GM19193 (cell line): ENCODE data around the gene FAIM2.

Experiments used
- POLR2A ChIP-seq: IDR thresholded peaks from 4 replicates; pipeline ENCODE4 v1.6.1; 2011; ENCODE audit not compliant: insufficient read depth, insufficient read length; ENCODE audit errors: extremely low read depth

FAIM2 gene

GRCh38 chr12:49843876-49844437 lies 59.7 kb downstream of the FAIM2 start:
- no peak for TF ChIP-seq POLR2A

GRCh38 chr12:49843411-49843810 lies 60.3 kb downstream of the FAIM2 start:
- no peak for TF ChIP-seq POLR2A

GRCh38 chr12:49842519-49843352 lies 61.0 kb downstream of the FAIM2 start, which contains the start of gene BCDIN3D:
Gene BCDIN3D, minus strand, starts transcription at chr12:49843106. Its CDS starts 19 bp downstream, at chr12:49843087.
- peak; percentile 98 for TF ChIP-seq POLR2A

- no peak for TF ChIP-seq POLR2A
Observed at GRCh38 chr12:49838973-49839633, 64.6 kb downstream of the FAIM2 start.

- TF ChIP-seq POLR2A = no peak
Observed at GRCh38 chr12:49832836-49833421, 70.8 kb downstream of the FAIM2 start.

GRCh38 chr12:49831717-49832116 lies 72.0 kb downstream of the FAIM2 start:
- no peak for TF ChIP-seq POLR2A

GRCh38 chr12:49828133-49829091 lies 75.3 kb downstream of the FAIM2 start, which contains the start of gene NCKAP5L:
Gene NCKAP5L, minus strand, starts transcription at chr12:49828413. Its CDS starts 24,369 bp downstream, at chr12:49804044.
- peak; percentile 81 for TF ChIP-seq POLR2A

GRCh38 chr12:49827401-49828099 lies 76.2 kb downstream of the FAIM2 start:
- no peak for TF ChIP-seq POLR2A

GRCh38 chr12:49827051-49827400 lies 76.7 kb downstream of the FAIM2 start:
- no peak for TF ChIP-seq POLR2A

GRCh38 chr12:49825971-49826421 lies 77.7 kb downstream of the FAIM2 start:
- TF ChIP-seq POLR2A = no peak

GRCh38 chr12:49825360-49825970 lies 78.2 kb downstream of the FAIM2 start:
- TF ChIP-seq POLR2A = no peak

- TF ChIP-seq POLR2A = no peak
Observed at GRCh38 chr12:49824895-49825294, 78.8 kb downstream of the FAIM2 start.

- no peak for TF ChIP-seq POLR2A
Observed at GRCh38 chr12:49824416-49824815, 79.3 kb downstream of the FAIM2 start.
